ENCODE data around the gene UNC13A. TPM values are rescaled to one million over a fixed set of nuclear protein-coding genes. Genes with fewer than 3 reads are reported as not detected.
A peak's percentile ranks its signal among the peaks of the same experiment; 100 is the strongest.

Gene UNC13A
- total and polyA plus RNA-seq, 3 donors from 2014 or later = 1.2 to 3.2 (median 2.6) TPM

DNA sequence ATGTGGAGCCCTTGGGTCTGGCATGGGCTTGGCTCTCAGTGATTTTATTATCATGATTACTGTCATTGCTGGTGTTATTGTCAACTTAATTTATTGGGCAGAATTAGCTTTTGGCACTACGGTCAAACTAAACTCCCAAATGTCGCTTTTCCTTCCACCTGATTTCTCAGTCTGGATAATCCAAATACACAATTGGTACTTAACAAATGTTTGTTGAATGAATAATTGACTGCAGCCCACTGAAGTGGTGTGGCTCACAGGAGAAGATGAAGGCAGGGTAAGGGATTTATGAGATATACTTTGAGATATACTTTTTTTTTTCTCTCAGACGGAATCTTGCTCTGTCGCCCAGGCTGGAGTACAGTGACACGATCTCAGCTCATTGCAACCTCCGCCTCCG, 131.2 kb downstream of the UNC13A start:
- Histone ChIP-seq H3K27ac (no peak overlapping the region), H3K4me3 (no peak overlapping the region), H3K4me1 (peaks cover 9% of the 10 kb centered on the region), H3K36me3 (ENCODE audit: low read depth, missing control alignments) (no peaks in the 10 kb centered on the region), H3K9me3 (no peaks in the 10 kb centered on the region), H3K27me3 (no peaks in the 10 kb centered on the region)
- WGBS, 2 donors = 65 to 84% methylated on average over 7 of the region's 7 CpGs
- no peak for DNase-seq
- TF ChIP-seq CTCF (IDR thresholded peaks at IDR 0.05) (no peak), POLR2A (IDR thresholded peaks at IDR 0.05) (no peak)
- intact Hi-C loops (cut with DNase I; ENCODE audit: low total_unique reads) = no loop called here

- WGBS, 2 donors = 6 to 20% methylated on average over 6 to 46 of the region's 46 CpGs
These were observed 132.0 kb downstream of the UNC13A start for GRCh38 chr19:17555929-17556813.

GRCh38 chr19:17555480-17555928, 132.7 kb downstream of the UNC13A start, which contains the start of gene COLGALT1:
Gene COLGALT1, plus strand, starts transcription at chr19:17555649. Its CDS starts 65 bp downstream, at chr19:17555714.
- TF ChIP-seq POLR2A (IDR thresholded peaks at IDR 0.05) (no peak), CTCF (IDR thresholded peaks at IDR 0.05) (peak in 2 of 3 experiments; percentile 5 to 53)
- Histone ChIP-seq H3K27ac (peak within 1 kb of the TSS; percentile 69 to 89), H3K4me3 (peak within 1 kb of the TSS; percentile 90 to 91), H3K36me3 (ENCODE audit: low read depth, missing control alignments) (no peaks in the 10 kb centered on the region), H3K4me1 (peaks cover 9% of the 10 kb centered on the region), H3K27me3 (no peaks in the 10 kb centered on the region), H3K9me3 (no peaks in the 10 kb centered on the region)
- WGBS, 2 donors = 1% methylated on average over 63 of the region's 64 CpGs; no CpG with 5 or more reads in 1 of the 2 donors
- intact Hi-C loops (cut with DNase I; ENCODE audit: low total_unique reads) = no loop called here
- peak; percentile 100 for DNase-seq

More at GRCh38 chr19:17555929-17556813, 132.0 kb downstream of the UNC13A start:
- Histone ChIP-seq H3K4me3 (peak overlapping the region; percentile 90 to 91), H3K27me3 (no peaks in the 10 kb centered on the region), H3K9me3 (no peaks in the 10 kb centered on the region), H3K4me1 (peaks cover 9% of the 10 kb centered on the region), H3K27ac (peak overlapping the region; percentile 69 to 89), H3K36me3 (ENCODE audit: low read depth, missing control alignments) (no peaks in the 10 kb centered on the region)
- TF ChIP-seq POLR2A (IDR thresholded peaks at IDR 0.05) = no peak
- TF ChIP-seq CTCF (IDR thresholded peaks at IDR 0.05) = no peak
- intact Hi-C loops (cut with DNase I; ENCODE audit: low total_unique reads) = no loop called here
- DNase-seq = peak; percentile 67

DNA sequence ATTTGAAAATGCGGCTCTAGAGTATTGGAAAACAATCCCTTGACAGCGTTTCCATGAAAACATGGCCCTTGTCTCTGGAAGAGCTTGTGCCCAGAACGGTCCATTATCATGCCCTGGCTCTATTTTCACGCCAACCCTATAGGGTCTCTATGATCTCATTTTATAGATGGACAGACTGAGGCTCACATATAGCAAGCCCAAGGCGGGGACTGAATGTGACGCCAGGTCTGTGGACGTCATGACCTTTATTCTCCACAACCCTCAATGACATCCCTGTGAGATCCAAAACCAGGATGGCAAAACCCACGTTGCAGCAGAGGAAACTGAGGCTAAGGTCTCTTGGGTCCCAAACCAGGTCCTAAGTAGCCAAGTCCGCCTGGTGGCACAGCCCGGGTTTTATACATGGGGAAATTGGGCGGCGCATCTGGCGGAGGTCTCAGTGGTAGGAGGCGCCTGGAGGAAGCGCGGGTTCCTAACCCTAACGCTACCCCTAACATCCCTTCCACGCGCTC, 133.1 kb downstream of the UNC13A start:
- no peaks in the 10 kb centered on the region for H3K36me3 ChIP-seq (ENCODE audit: low read depth, missing control alignments)
- intact Hi-C loops (cut with DNase I; ENCODE audit: low total_unique reads) = no loop called here
- peak overlapping the region; percentile 90 to 91 for H3K4me3 ChIP-seq
- no peak for TF ChIP-seq CTCF (IDR thresholded peaks at IDR 0.05)
- TF ChIP-seq POLR2A (IDR thresholded peaks at IDR 0.05) = no peak
- H3K27ac ChIP-seq = peak overlapping the region in 1 of 2 donors; percentile 89
- WGBS, 2 donors = 13 to 21% methylated on average over 8 to 19 of the region's 19 CpGs
- no peaks in the 10 kb centered on the region for H3K9me3 ChIP-seq
- peaks cover 9% of the 10 kb centered on the region for H3K4me1 ChIP-seq
- no peak for DNase-seq
- H3K27me3 ChIP-seq = no peaks in the 10 kb centered on the region
